H1 (cell line): ENCODE measurements around the gene COL6A1. TPM values are rescaled to one million over a fixed set of nuclear protein-coding genes. Genes with fewer than 3 reads are reported as not detected.
A peak's percentile ranks its signal among the peaks of the same experiment; 100 is the strongest.

Experiments
- CTCF ChIA-PET: fragments of 300-600 bp; sonication (Branson Sonifier 250); formaldehyde crosslinking; loops from one replicate; lab custom pipeline; 2021; ENCODE audit not compliant: partially characterized antibody; lab: Charles Lee
- POLR2A ChIA-PET: fragments of 300-600 bp; sonication (Branson Sonifier 250); formaldehyde crosslinking; loops from one replicate; lab custom pipeline; 2021; ENCODE audit warnings: inconsistent platforms; ENCODE audit not compliant: partially characterized antibody; lab: Charles Lee
- DNase-seq, 2 experiments: peaks; one replicate each; pipeline versions ENCODE4 v3.0.0 to v3.0.0-alpha.2; 2010 to 2022; ENCODE audit warnings: low spot score in 2 of 2, low read depth in 1 of 2, mixed read lengths in 1 of 2
- FAIRE-seq: peaks from 2 replicates; lab custom pipeline; 2011; peaks lifted over from hg19 to GRCh38; lab: Jason Lieb, UNC
- H2AFZ ChIP-seq: 2 replicates; pipeline ENCODE4 v1.8.1; 2012; ENCODE audit warnings: low read length, inconsistent platforms
- H2AK5ac ChIP-seq: 2 replicates; pipeline ENCODE4 v1.6.1; 2013; ENCODE audit warnings: low read depth, low read length
- H2BK120ac ChIP-seq: replicated peaks from 2 replicates; pipeline ENCODE3; 2013; ENCODE audit warnings: low read depth, low read length, inconsistent platforms
- H2BK12ac ChIP-seq: 2 replicates; pipeline ENCODE4 v1.6.1; 2013; ENCODE audit warnings: low read depth, low read length
- H2BK15ac ChIP-seq: 2 replicates; pipeline ENCODE4 v1.6.1; 2013; ENCODE audit warnings: low read length
- H2BK20ac ChIP-seq: 2 replicates; pipeline ENCODE4 v1.6.1; 2013; ENCODE audit warnings: low read length
- H2BK5ac ChIP-seq: 2 replicates; pipeline ENCODE4 v1.6.1; 2013; ENCODE audit warnings: low read depth, low read length
- H3K14ac ChIP-seq: 2 replicates; pipeline ENCODE4 v1.6.1; 2013; ENCODE audit warnings: inconsistent platforms; ENCODE audit not compliant: insufficient read length
- H3K18ac ChIP-seq: 2 replicates; pipeline ENCODE4 v1.6.1; 2013; ENCODE audit warnings: low read length; ENCODE audit errors: extremely low read depth
- H3K23ac ChIP-seq: 2 replicates; pipeline ENCODE4 v1.6.1; 2013; ENCODE audit warnings: inconsistent platforms; ENCODE audit not compliant: insufficient read length
- H3K23me2 ChIP-seq: 2 replicates; pipeline ENCODE4 v1.6.1; 2013; ENCODE audit warnings: low read depth, low read length
- H3K27ac ChIP-seq: 2 replicates; pipeline ENCODE4 v1.6.1; 2011; ENCODE audit warnings: low read depth, low read length, inconsistent platforms
- H3K27me3 ChIP-seq, 4 experiments: replicated peaks in 1 of 4; 1 replicate in 1 of 4; 2 replicates in 3 of 4; pipeline versions ENCODE4 v1.6.1 to v1.8.1; 2011 to 2013; ENCODE audit warnings: low read length in 3 of 4, mild to moderate bottlenecking in 3 of 4, inconsistent platforms in 2 of 4, mixed read lengths in 2 of 4, moderate library complexity in 1 of 4; ENCODE audit not compliant: control insufficient read depth in 3 of 4, insufficient read depth in 3 of 4; ENCODE audit errors: extremely low read depth in 1 of 4
- H3K36me3 ChIP-seq, 4 experiments: 2 replicates each; pipeline versions ENCODE4 v1.6.1 to v1.8.1; 2011 to 2013; ENCODE audit warnings: mild to moderate bottlenecking in 4 of 4, low read length in 3 of 4, moderate library complexity in 2 of 4, control low read depth in 1 of 4, inconsistent platforms in 1 of 4; ENCODE audit not compliant: insufficient read depth in 4 of 4, control insufficient read depth in 2 of 4
- H3K4ac ChIP-seq: replicated peaks from 2 replicates; pipeline ENCODE3; 2013; ENCODE audit warnings: low read length, low read depth, mixed read lengths, inconsistent platforms; ENCODE audit not compliant: insufficient read length
- H3K4me1 ChIP-seq, 4 experiments: replicated peaks in 1 of 4; 1 replicate in 1 of 4; 2 replicates in 3 of 4; pipeline versions ENCODE4 v1.6.1 to v1.8.1; 2011 to 2013; ENCODE audit warnings: low read length in 3 of 4, inconsistent platforms in 2 of 4, mixed read lengths in 1 of 4; ENCODE audit not compliant: insufficient read depth in 4 of 4, control insufficient read depth in 3 of 4
- H3K4me2 ChIP-seq, 2 experiments: 2 replicates each; pipeline versions ENCODE4 v1.6.1 to v1.8.1; 2011 to 2013; ENCODE audit warnings: low read depth in 2 of 2, low read length in 2 of 2, control low read depth in 1 of 2, inconsistent platforms in 1 of 2, mild to moderate bottlenecking in 1 of 2; ENCODE audit not compliant: insufficient read depth in 1 of 2
- H3K4me3 ChIP-seq, 4 experiments: fragments of 200-600, 300-600 bp in 1 of 4; sonication (generic), shearing (Covaris generic), sonication (Bioruptor Twin) in 1 of 4; 2 replicates each; pipeline versions ENCODE4 v1.5.1 to v1.8.1; 2011 to 2016; ENCODE audit warnings: low read length in 4 of 4, low read depth in 3 of 4, control low read depth in 2 of 4, inconsistent platforms in 2 of 4, mild to moderate bottlenecking in 2 of 4, mixed read lengths in 1 of 4, moderate library complexity in 1 of 4; ENCODE audit not compliant: insufficient read depth in 2 of 4; ENCODE audit errors: extremely low read depth in 1 of 4
- H3K56ac ChIP-seq: replicated peaks from 2 replicates; pipeline ENCODE3; 2013; ENCODE audit warnings: low read depth, mild to moderate bottlenecking, mixed read lengths, low read length, inconsistent platforms; ENCODE audit not compliant: insufficient read length
- H3K79me1 ChIP-seq: 2 replicates; pipeline ENCODE4 v1.6.1; 2013; ENCODE audit warnings: low read depth, low read length, control low read depth
- H3K79me2 ChIP-seq, 2 experiments: 2 replicates each; pipeline versions ENCODE4 v1.6.1 to v1.8.1; 2012 to 2013; ENCODE audit warnings: low read length in 2 of 2, mild to moderate bottlenecking in 2 of 2, inconsistent platforms in 1 of 2; ENCODE audit not compliant: insufficient read depth in 2 of 2, control insufficient read depth in 1 of 2
- H3K9ac ChIP-seq, 4 experiments: replicated peaks in 1 of 4; 1 replicate in 1 of 4; 2 replicates in 3 of 4; pipeline versions ENCODE4 v1.6.1 to v1.8.1; 2011 to 2013; ENCODE audit warnings: low read depth in 3 of 4, low read length in 3 of 4, control low read depth in 2 of 4, mild to moderate bottlenecking in 2 of 4, moderate library complexity in 2 of 4, inconsistent platforms in 1 of 4; ENCODE audit errors: extremely low read depth in 1 of 4
- H3K9me3 ChIP-seq, 2 experiments: 2 replicates each; pipeline versions ENCODE4 v1.6.1 to v1.8.1; 2012 to 2013; ENCODE audit warnings: mild to moderate bottlenecking in 2 of 2, moderate library complexity in 2 of 2, control low read depth in 1 of 2, inconsistent platforms in 1 of 2, low read depth in 1 of 2, low read length in 1 of 2, mixed read lengths in 1 of 2; ENCODE audit not compliant: insufficient read depth in 2 of 2
- H4K20me1 ChIP-seq, 2 experiments: replicated peaks in 1 of 2; 2 replicates each; pipeline versions ENCODE3 to v1.8.1; 2011 to 2013; ENCODE audit warnings: inconsistent platforms in 2 of 2, low read length in 2 of 2, mild to moderate bottlenecking in 1 of 2; ENCODE audit not compliant: insufficient read depth in 2 of 2, control insufficient read depth in 1 of 2
- H4K5ac ChIP-seq: 2 replicates; pipeline ENCODE4 v1.6.1; 2013; ENCODE audit warnings: low read length, low read depth, mixed read lengths, inconsistent platforms; ENCODE audit not compliant: insufficient read length
- H4K8ac ChIP-seq: 2 replicates; pipeline ENCODE4 v1.8.0; 2013; ENCODE audit warnings: mild to moderate bottlenecking, moderate library complexity, low read length, inconsistent platforms; ENCODE audit not compliant: insufficient read depth; ENCODE audit errors: extremely low read depth
- H4K91ac ChIP-seq: replicated peaks from 2 replicates; pipeline ENCODE3; 2013; ENCODE audit warnings: low read length, mixed read lengths, inconsistent platforms; ENCODE audit not compliant: insufficient read length
- BACH1 ChIP-seq: IDR thresholded peaks from 2 replicates; pipeline ENCODE4 v1.6.1; 2012; ENCODE audit warnings: low read length, improper control_type of control experiment
- CBX8 ChIP-seq: fragments of 300-800, 300-1000 bp; sonication (generic); IDR thresholded peaks from 2 replicates; pipeline ENCODE4 v1.7.1; 2016; ENCODE audit warnings: low read depth, low read length, borderline replicate concordance
- GABPA ChIP-seq: IDR thresholded peaks from 2 replicates; pipeline ENCODE4 v1.6.1; 2011; ENCODE audit warnings: mild to moderate bottlenecking, low read length, moderate library complexity, borderline replicate concordance; ENCODE audit not compliant: insufficient read depth
- KDM5A ChIP-seq: fragments of 200-600 bp; IDR thresholded peaks from 2 replicates; pipeline ENCODE4 v1.7.1; 2012; ENCODE audit warnings: mild to moderate bottlenecking, low read length, inconsistent platforms, mixed read lengths
- SRF ChIP-seq: IDR thresholded peaks from 2 replicates; pipeline ENCODE4 v1.6.1; 2011; ENCODE audit warnings: mild to moderate bottlenecking, low read depth, low read length, moderate library complexity
- SUZ12 ChIP-seq: fragments of 200-600 bp; sonication (generic); IDR thresholded peaks from 2 replicates; pipeline ENCODE4 v1.6.1; 2012; ENCODE audit warnings: mild to moderate bottlenecking, inconsistent platforms, low read length, moderate library complexity, mixed read lengths
- TAF7 ChIP-seq: optimal IDR thresholded peaks from 2 replicates; pipeline ENCODE3; 2011; ENCODE audit warnings: low read depth, mild to moderate bottlenecking, inconsistent platforms, low read length, moderate library complexity, borderline replicate concordance
- ZNF274 ChIP-seq: IDR thresholded peaks from 2 replicates; pipeline ENCODE4 v1.7.0; 2012; ENCODE audit warnings: low read length, borderline replicate concordance; ENCODE audit errors: extremely low read depth
- WGBS, 2 experiments: shearing (Covaris generic) in 1 of 2; methylation state at CpG; one replicate each; pipeline versions ENCODE4 v1.1.6 to v1.1.7; 2013 to 2015; ENCODE audit warnings: low lambda C conversion rate in 2 of 2, mixed read lengths in 2 of 2, inconsistent platforms in 1 of 2, low coverage in 1 of 2, missing lambda C conversion rate in 1 of 2; ENCODE audit not compliant: insufficient replicate concordance in 2 of 2, insufficient coverage in 1 of 2, insufficient read length in 1 of 2; ENCODE audit errors: extremely low coverage in 1 of 2, missing lambda C conversion rate in 1 of 2; 5-methylcytosine and 5-hydroxymethylcytosine counted together
- polyA plus RNA-seq, 7 experiments: library from polyadenylated mRNA; depleted of rRNA in 3 of 7; stranded (reverse) in 5 of 7; unstranded in 2 of 7; fragments of >200 nt in 5 of 7; fragments of 200-250 nt in 2 of 7; gene quantifications; 1 replicate in 5 of 7; 2 replicates in 1 of 7; 4 replicates in 1 of 7; pipeline versions ENCODE4 v1.2.1 to v1.2.3, GENCODE V29; 2011 to 2013; ENCODE audit warnings: missing spikeins in 2 of 7, mixed read lengths in 2 of 7
- total RNA-seq: library from RNA; stranded (reverse); fragmentation: NEBNext Ultra II Directional; extraction: Animal tissue kit (Norgen Biotek cat#: 25700); gene quantifications from 2 replicates; pipeline ENCODE4 v1.2.1, GENCODE V29; 2021

COL6A1 gene
- total and polyA plus RNA-seq, 2 of the 8 experiments (the other 6 are each of a cell fraction or from before 2014, with no cell fraction given): 100 to 115 TPM

DNA sequence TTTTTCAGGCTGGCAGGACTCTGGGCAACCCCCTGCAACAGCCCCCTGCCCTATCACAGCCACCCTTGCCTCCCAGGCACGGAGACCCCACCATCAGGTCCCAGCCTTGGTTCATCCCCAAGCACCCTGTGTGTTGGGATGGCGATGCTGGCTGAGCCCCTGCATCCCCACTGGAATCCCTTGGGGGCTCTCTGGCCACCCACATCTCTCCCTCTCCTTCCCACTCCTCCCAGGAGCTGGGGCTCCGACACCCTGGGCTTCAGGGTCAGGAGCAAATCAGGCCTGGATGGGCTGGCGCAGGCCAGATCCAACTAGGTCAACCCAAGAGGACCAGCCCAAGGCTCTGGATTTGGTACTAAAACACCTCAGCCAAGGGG is 25.9 kb downstream of the COL6A1 start:
- ChIA-PET POLR2A (no interaction called here), CTCF (interaction anchor here (0.6 kb wide), 1 partner anchor 409 kb away, joined by 3 read pairs; no protein-coding TSS in a partner anchor)
- Histone ChIP-seq H3K4ac (no peak overlapping the region), H3K23ac (no peak overlapping the region), H3K79me2 (no peaks in the 10 kb centered on the region), H2BK5ac (no peak overlapping the region), H3K18ac (no peak overlapping the region), H3K56ac (peak overlapping the region; percentile 16), H3K27ac (no peak overlapping the region), H3K4me1 (no peaks in the 10 kb centered on the region), H2BK20ac (no peak overlapping the region), H4K8ac (no peak overlapping the region), H3K4me3 (no peak overlapping the region), H2BK15ac (no peak overlapping the region), H3K4me2 (no peak overlapping the region), H3K27me3 (no peaks in the 10 kb centered on the region), H2BK12ac (no peak overlapping the region), H4K5ac (no peak overlapping the region), H3K23me2 (no peaks in the 10 kb centered on the region), H4K91ac (no peak overlapping the region), H3K9me3 (no peaks in the 10 kb centered on the region), H2AFZ (no peak overlapping the region), H3K9ac (no peak overlapping the region), H4K20me1 (no peaks in the 10 kb centered on the region), H3K36me3 (peaks cover 0 to 16% (median 8%) of the 10 kb centered on the region in 4 experiments; a peak in 5 of 8 replicates), H3K14ac (no peak overlapping the region), H2BK120ac (no peak overlapping the region), H2AK5ac (no peak overlapping the region), H3K79me1 (no peaks in the 10 kb centered on the region)
- 69% methylated on average over 4 of the region's 4 CpGs; no CpG with 5 or more reads in 1 of the 2 experiments for WGBS, 2 experiments
- FAIRE-seq: no peak
- DNase-seq: no peak
- no peak for TF ChIP-seq TAF7
- TF ChIP-seq CBX8: no peak
- TF ChIP-seq GABPA: no peak
- TF ChIP-seq BACH1: no peak
- no peak for TF ChIP-seq KDM5A
- TF ChIP-seq ZNF274: no peak
- TF ChIP-seq SRF: no peak
- TF ChIP-seq SUZ12: no peak
